Measurements from ENCODE around the gene DNAH5.

Gene DNAH5

DNA sequence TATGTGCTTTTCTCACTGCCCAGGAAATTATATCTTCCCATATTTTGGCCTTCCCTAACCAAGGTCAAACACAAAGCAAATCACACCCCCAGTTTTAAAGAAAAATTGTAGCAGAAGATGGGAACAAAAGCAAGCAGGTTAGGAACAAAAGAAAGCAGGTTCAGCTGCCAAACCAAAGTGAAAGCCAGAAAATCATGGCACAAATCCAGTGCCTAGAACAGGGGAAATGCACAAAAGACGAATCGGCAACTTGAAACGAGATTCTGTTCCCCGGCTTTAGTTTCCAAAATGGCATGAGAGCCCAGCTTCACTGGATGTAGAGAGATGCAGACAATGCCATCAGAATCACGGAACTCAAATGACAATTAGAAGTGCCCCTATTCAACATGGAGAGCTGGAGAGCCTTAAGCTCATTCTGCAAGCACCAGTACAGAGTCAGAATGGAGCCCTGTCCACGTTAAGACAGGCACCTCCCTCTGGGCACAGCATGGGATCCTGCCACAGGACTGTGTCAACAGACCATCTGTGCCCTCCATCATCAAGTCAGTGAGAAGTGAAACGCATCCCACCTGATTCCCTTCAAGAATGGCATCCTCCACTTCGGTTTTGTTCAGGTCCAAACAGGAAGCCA is 13.8 kb downstream of the DNAH5 start:
- H3K27ac ChIP-seq = no peak overlapping the region
- no peaks in the 10 kb centered on the region for H3K27me3 ChIP-seq
- no peaks in the 10 kb centered on the region for H3K36me3 ChIP-seq
- no peak overlapping the region for H3K4me3 ChIP-seq (ENCODE audit: low read depth in 1 of 2, low read length in 1 of 2)
- H3K9me3 ChIP-seq = no peaks in the 10 kb centered on the region
- TF ChIP-seq, protein P1, sequence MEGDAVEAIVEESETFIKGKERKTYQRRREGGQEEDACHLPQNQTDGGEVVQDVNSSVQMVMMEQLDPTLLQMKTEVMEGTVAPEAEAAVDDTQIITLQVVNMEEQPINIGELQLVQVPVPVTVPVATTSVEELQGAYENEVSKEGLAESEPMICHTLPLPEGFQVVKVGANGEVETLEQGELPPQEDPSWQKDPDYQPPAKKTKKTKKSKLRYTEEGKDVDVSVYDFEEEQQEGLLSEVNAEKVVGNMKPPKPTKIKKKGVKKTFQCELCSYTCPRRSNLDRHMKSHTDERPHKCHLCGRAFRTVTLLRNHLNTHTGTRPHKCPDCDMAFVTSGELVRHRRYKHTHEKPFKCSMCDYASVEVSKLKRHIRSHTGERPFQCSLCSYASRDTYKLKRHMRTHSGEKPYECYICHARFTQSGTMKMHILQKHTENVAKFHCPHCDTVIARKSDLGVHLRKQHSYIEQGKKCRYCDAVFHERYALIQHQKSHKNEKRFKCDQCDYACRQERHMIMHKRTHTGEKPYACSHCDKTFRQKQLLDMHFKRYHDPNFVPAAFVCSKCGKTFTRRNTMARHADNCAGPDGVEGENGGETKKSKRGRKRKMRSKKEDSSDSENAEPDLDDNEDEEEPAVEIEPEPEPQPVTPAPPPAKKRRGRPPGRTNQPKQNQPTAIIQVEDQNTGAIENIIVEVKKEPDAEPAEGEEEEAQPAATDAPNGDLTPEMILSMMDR (IDR thresholded peaks at IDR 0.05) = no peak
- H3K4me1 ChIP-seq (ENCODE audit: control insufficient read depth in 1 of 2, insufficient read depth in 1 of 2, low read depth in 1 of 2, low read length in 1 of 2) = no peaks in the 10 kb centered on the region

DNA sequence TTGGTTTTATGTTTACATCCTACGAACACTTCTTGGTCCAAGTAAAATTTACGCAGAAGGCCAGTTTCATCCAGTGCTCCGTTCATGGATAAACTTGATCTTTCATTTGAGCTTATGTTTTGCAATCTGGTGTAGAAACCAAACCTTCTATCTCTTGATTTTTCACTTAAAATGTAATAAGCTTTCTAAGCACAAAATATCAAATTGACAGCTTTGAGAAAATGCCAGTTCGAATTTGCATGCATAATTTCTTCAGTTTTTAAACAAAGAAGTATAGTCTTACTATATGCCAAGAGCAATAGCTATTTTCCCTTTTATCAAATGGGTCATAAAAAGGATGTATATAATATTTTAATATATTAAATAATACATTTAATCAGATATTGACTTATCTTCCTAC is 17.8 kb downstream of the DNAH5 start:
- Histone ChIP-seq H3K36me3 (no peaks in the 10 kb centered on the region), H3K4me3 (ENCODE audit: low read depth in 1 of 2, low read length in 1 of 2) (no peak overlapping the region), H3K9me3 (no peaks in the 10 kb centered on the region), H3K4me1 (ENCODE audit: control insufficient read depth in 1 of 2, insufficient read depth in 1 of 2, low read depth in 1 of 2, low read length in 1 of 2) (no peaks in the 10 kb centered on the region), H3K27ac (no peak overlapping the region), H3K27me3 (no peaks in the 10 kb centered on the region)
- TF ChIP-seq, protein P1 (IDR thresholded peaks at IDR 0.05) = no peak

DNA sequence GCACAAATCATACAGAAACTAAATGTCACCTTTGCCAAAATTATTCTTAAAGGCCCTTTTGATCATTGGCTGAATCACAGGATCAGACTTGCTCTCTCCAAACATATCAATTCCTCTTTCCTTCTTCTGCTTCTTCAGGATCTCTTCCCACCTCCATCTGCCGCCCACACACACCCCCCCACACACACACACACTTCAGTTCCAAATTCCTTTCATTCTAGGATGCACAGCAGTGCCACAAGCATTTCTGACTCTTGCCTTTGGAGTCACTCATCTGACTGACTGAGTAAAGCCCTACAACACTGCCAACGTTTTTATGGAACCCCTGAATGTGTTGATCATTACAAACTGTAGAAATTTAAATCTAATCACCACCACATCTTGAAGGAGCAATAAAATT is 22.9 kb downstream of the DNAH5 start:
- Histone ChIP-seq H3K9me3 (no peaks in the 10 kb centered on the region), H3K36me3 (no peaks in the 10 kb centered on the region), H3K27me3 (no peaks in the 10 kb centered on the region), H3K4me1 (ENCODE audit: control insufficient read depth in 1 of 2, insufficient read depth in 1 of 2, low read depth in 1 of 2, low read length in 1 of 2) (no peaks in the 10 kb centered on the region), H3K27ac (no peak overlapping the region), H3K4me3 (ENCODE audit: low read depth in 1 of 2, low read length in 1 of 2) (no peak overlapping the region)
- TF ChIP-seq, protein P1 (IDR thresholded peaks at IDR 0.05) = no peak

DNA sequence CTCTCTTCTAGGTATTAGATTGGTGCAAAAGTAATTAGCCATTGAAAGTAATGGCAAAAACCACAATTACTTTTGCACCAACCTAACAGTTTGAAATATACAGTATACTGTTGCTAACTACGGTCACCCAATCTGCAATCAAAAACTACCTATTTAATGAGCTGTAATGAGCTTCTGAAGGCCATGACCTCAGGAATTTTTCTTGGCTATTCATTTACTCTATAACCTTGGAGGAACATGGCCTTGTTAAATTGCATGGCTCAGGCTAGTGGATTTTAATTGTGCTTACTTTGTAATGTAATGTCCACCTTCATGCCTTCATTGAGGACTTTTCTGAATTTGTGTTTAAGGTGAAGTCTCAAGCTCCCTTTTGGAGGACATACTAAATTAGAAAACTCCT is 24.7 kb downstream of the DNAH5 start:
- Histone ChIP-seq H3K27me3 (no peaks in the 10 kb centered on the region), H3K27ac (no peak overlapping the region), H3K4me1 (ENCODE audit: control insufficient read depth in 1 of 2, insufficient read depth in 1 of 2, low read depth in 1 of 2, low read length in 1 of 2) (no peaks in the 10 kb centered on the region), H3K4me3 (ENCODE audit: low read depth in 1 of 2, low read length in 1 of 2) (no peak overlapping the region), H3K9me3 (no peaks in the 10 kb centered on the region), H3K36me3 (no peaks in the 10 kb centered on the region)
- TF ChIP-seq, protein P1 (IDR thresholded peaks at IDR 0.05) = no peak

DNA sequence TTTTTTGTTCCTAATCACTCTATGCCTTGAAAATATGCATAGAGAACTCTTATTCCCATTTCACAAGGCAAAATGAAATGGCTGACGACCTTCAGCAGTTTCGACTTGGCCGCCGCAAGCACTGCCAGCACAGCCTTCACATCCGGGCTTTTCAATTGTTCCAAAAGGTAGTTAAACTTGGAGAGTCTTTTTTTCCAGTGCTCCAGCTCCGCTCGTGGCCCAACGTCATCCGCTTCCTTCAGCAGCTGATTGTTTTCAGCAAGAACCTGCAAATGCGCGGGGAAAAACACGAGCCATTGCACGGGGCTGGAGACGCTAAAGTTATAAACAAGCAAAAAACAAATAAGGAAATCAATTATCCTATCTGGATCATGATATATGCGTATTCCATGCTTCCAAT is 25.4 kb downstream of the DNAH5 start:
- no peaks in the 10 kb centered on the region for H3K9me3 ChIP-seq
- H3K27me3 ChIP-seq = no peaks in the 10 kb centered on the region
- H3K36me3 ChIP-seq = no peaks in the 10 kb centered on the region
- H3K27ac ChIP-seq = no peak overlapping the region
- TF ChIP-seq, protein P1 (IDR thresholded peaks at IDR 0.05) = no peak
- H3K4me1 ChIP-seq (ENCODE audit: control insufficient read depth in 1 of 2, insufficient read depth in 1 of 2, low read depth in 1 of 2, low read length in 1 of 2) = no peaks in the 10 kb centered on the region
- no peak overlapping the region for H3K4me3 ChIP-seq (ENCODE audit: low read depth in 1 of 2, low read length in 1 of 2)

DNA sequence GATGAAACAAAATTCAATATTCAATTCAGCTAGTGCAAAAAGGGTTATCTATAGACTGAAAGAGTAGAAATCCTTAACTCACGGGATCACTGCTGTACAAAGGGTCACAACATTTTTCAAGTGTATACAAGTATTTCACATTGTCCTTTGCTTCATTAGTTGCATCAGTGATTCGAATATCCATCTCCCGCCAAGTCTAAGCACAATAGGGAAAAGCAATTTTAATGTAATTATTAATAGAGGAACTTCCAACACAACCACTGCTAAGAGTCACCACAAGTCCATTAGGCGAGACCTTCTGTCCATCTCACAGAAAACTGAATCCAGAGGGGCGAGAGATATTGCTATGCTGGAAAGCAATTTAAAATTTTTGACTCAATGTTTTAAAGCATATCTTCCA is 27.4 kb downstream of the DNAH5 start:
- TF ChIP-seq, protein P1 (IDR thresholded peaks at IDR 0.05) = no peak
- no peaks in the 10 kb centered on the region for H3K27me3 ChIP-seq
- H3K9me3 ChIP-seq = no peaks in the 10 kb centered on the region
- H3K4me1 ChIP-seq (ENCODE audit: control insufficient read depth in 1 of 2, insufficient read depth in 1 of 2, low read depth in 1 of 2, low read length in 1 of 2) = no peaks in the 10 kb centered on the region
- no peak overlapping the region for H3K4me3 ChIP-seq (ENCODE audit: low read depth in 1 of 2, low read length in 1 of 2)
- H3K36me3 ChIP-seq = no peaks in the 10 kb centered on the region
- H3K27ac ChIP-seq = no peak overlapping the region
